Endothelial cell of umbilical vein (primary cell): Measurements from ENCODE around the gene ZNF414. TPM values are rescaled to one million over a fixed set of nuclear protein-coding genes. Genes with fewer than 3 reads are reported as not detected.

ENCODE experiments used
- BruUV-seq: library from RNA; stranded (reverse); fragments of 400-500 nt; replicated peaks from 2 replicates; lab custom pipeline; 2021; lab: Mats Ljungman, UMichigan
- CTCF ChIA-PET: fragments of 300-600, 350-600 bp; sonication (Branson Sonifier 250); formaldehyde crosslinking; loops from one replicate; lab custom pipeline; 2021; ENCODE audit warnings: antibody characterized with exemption, inconsistent platforms; lab: Charles Lee
- POLR2A ChIA-PET: fragments of 300-600, 350-600 bp; sonication (Branson Sonifier 250); formaldehyde crosslinking; loops from one replicate; lab custom pipeline; 2021; ENCODE audit warnings: antibody characterized with exemption, inconsistent platforms; lab: Charles Lee
- DNase-seq: peaks from one replicate; pipeline ENCODE4 v3.0.0-alpha.2; 2011; ENCODE audit warnings: low read depth, low spot score
- FAIRE-seq: peaks from 2 replicates; lab custom pipeline; 2011; peaks lifted over from hg19 to GRCh38; lab: Jason Lieb, UNC
- H2AFZ ChIP-seq: 2 replicates; pipeline ENCODE4 v1.6.0; 2012; ENCODE audit warnings: low read depth, low read length, control low read depth, inconsistent platforms
- H3K27ac ChIP-seq: 2 replicates; pipeline ENCODE4 v1.5.1; 2011; ENCODE audit warnings: low read depth, mild to moderate bottlenecking, control low read depth, low read length, moderate library complexity; ENCODE audit not compliant: insufficient read depth
- H3K27me3 ChIP-seq, 2 experiments: 2 replicates each; pipeline versions ENCODE4 v1.6.0 to v1.6.1; 2011; ENCODE audit warnings: low read length in 2 of 2, mixed read lengths in 1 of 2; ENCODE audit not compliant: control insufficient read depth in 2 of 2, insufficient read depth in 2 of 2
- H3K36me3 ChIP-seq, 2 experiments: 2 replicates in 1 of 2; 3 replicates in 1 of 2; pipeline ENCODE4 v1.5.1; 2011; ENCODE audit warnings: low read length in 2 of 2, mild to moderate bottlenecking in 1 of 2, moderate library complexity in 1 of 2; ENCODE audit not compliant: control insufficient read depth in 2 of 2, insufficient read depth in 2 of 2; ENCODE audit errors: extremely low read depth in 1 of 2
- H3K4me1 ChIP-seq: 3 replicates; pipeline ENCODE4 v1.5.1; 2011; ENCODE audit warnings: mild to moderate bottlenecking, low read length; ENCODE audit not compliant: control insufficient read depth, insufficient read depth; ENCODE audit errors: extremely low read depth
- H3K4me2 ChIP-seq: 2 replicates; pipeline ENCODE4 v1.6.1; 2011; ENCODE audit warnings: low read length, control low read depth, mixed read lengths; ENCODE audit not compliant: insufficient read depth
- H3K4me3 ChIP-seq, 3 experiments: fragments of 200-600 bp in 1 of 3; sonication (generic), shearing (Covaris generic) in 1 of 3; replicated peaks in 1 of 3; 2 replicates each; pipeline ENCODE4 v1.5.1; 2011 to 2016; ENCODE audit warnings: control low read depth in 3 of 3, low read length in 3 of 3, mild to moderate bottlenecking in 2 of 3, inconsistent platforms in 1 of 3, low read depth in 1 of 3, moderate library complexity in 1 of 3; ENCODE audit not compliant: insufficient read depth in 1 of 3
- H3K79me2 ChIP-seq: 2 replicates; pipeline ENCODE4 v1.6.0; 2012; ENCODE audit warnings: low read length, inconsistent platforms; ENCODE audit not compliant: control insufficient read depth, insufficient read depth
- H3K9ac ChIP-seq: replicated peaks from 2 replicates; pipeline ENCODE3; 2011; ENCODE audit warnings: low read length, control low read depth; ENCODE audit not compliant: insufficient read depth; ENCODE audit errors: extremely low read depth
- H3K9me1 ChIP-seq: replicated peaks from 3 replicates; pipeline ENCODE4 v1.6.0; 2011; ENCODE audit warnings: mild to moderate bottlenecking, low read length; ENCODE audit not compliant: control insufficient read depth, insufficient read depth; ENCODE audit errors: extremely low read depth
- H3K9me3 ChIP-seq: replicated peaks from 2 replicates; pipeline ENCODE4 v1.5.1; 2012; ENCODE audit warnings: low read length, inconsistent platforms; ENCODE audit not compliant: control insufficient read depth, insufficient read depth
- H4K20me1 ChIP-seq: replicated peaks from 2 replicates; pipeline ENCODE3; 2011; ENCODE audit warnings: mild to moderate bottlenecking, low read length; ENCODE audit not compliant: control insufficient read depth, insufficient read depth; ENCODE audit errors: extremely low read depth
- CTCF ChIP-seq, 2 donors: IDR thresholded peaks; 1 replicate in 1 of 2; 2 replicates in 1 of 2; pipeline ENCODE4 v1.5.1; 2011; ENCODE audit warnings: low read length in 2 of 2, mild to moderate bottlenecking in 2 of 2, moderate library complexity in 2 of 2, control low read depth in 1 of 2, inconsistent platforms in 1 of 2, low read depth in 1 of 2; ENCODE audit not compliant: insufficient read depth in 1 of 2; ENCODE audit errors: extremely low read depth in 1 of 2
- EZH2 ChIP-seq: IDR thresholded peaks from 2 replicates; pipeline ENCODE4 v1.6.1; 2012; ENCODE audit warnings: borderline replicate concordance, low read depth, mild to moderate bottlenecking, moderate library complexity, low read length, inconsistent platforms; ENCODE audit not compliant: severe bottlenecking
- FOS ChIP-seq: IDR thresholded peaks from 2 replicates; pipeline ENCODE4 v1.6.1; 2011; ENCODE audit warnings: mild to moderate bottlenecking, low read length, moderate library complexity, borderline replicate concordance; ENCODE audit not compliant: insufficient read depth
- GATA2 ChIP-seq: IDR thresholded peaks from 2 replicates; pipeline ENCODE4 v1.7.0; 2011; ENCODE audit warnings: low read depth, mild to moderate bottlenecking, moderate library complexity, mixed read lengths, low read length; ENCODE audit not compliant: insufficient read length, insufficient read depth
- JUN ChIP-seq: IDR thresholded peaks from 2 replicates; pipeline ENCODE4 v1.6.1; 2011; ENCODE audit warnings: borderline replicate concordance, low read depth; ENCODE audit not compliant: insufficient read length, insufficient read depth
- MAX ChIP-seq: IDR thresholded peaks from 2 replicates; pipeline ENCODE4 v1.6.1; 2011; ENCODE audit not compliant: insufficient read depth, insufficient read length
- MYC ChIP-seq: IDR thresholded peaks from one replicate; pipeline ENCODE4 v1.6.1; 2011; ENCODE audit warnings: mild to moderate bottlenecking, low read depth, low read length
- POLR2A ChIP-seq: IDR thresholded peaks from 2 replicates; pipeline ENCODE4 v1.6.1; 2012; ENCODE audit warnings: low read depth, mild to moderate bottlenecking, control low read depth, low read length
- POLR2AphosphoS5 ChIP-seq: IDR thresholded peaks from 2 replicates; pipeline ENCODE4 v1.6.1; 2012; ENCODE audit warnings: low read depth, mild to moderate bottlenecking, control low read depth, low read length, moderate library complexity; ENCODE audit not compliant: insufficient read depth
- dilution Hi-C: fragments of 300-500 bp; cut with MboI; formaldehyde crosslinking; loops from one replicate; pipeline ENCODE4 v1.15.0; 2019; ENCODE audit warnings: low sequenced_read_pairs; ENCODE audit not compliant: extremely low pct_ligation_motif_present
- intact Hi-C: fragments of 100-400 bp; cut with micrococcal nuclease; formaldehyde crosslinking; loops from one replicate; pipeline ENCODE4 v1.10.0; 2022
- polyA plus RNA-seq, 4 experiments: library from polyadenylated mRNA; depleted of rRNA in 3 of 4; stranded (reverse) in 3 of 4; unstranded in 1 of 4; fragments of >200 nt; gene quantifications; 2 replicates each; pipeline versions ENCODE4 v1.2.1 to v1.2.3, GENCODE V29; 2011 to 2012; ENCODE audit warnings: missing spikeins in 1 of 4
- total RNA-seq: library from RNA; stranded (reverse); gene quantifications from 2 replicates; pipeline ENCODE4 v1.2.3, GENCODE V29; 2021

Gene ZNF414
- total and polyA plus RNA-seq, 2 donors (not counting 3 experiments of a cell fraction or from before 2014, with no cell fraction given) = 11.6 to 20.6 TPM

DNA sequence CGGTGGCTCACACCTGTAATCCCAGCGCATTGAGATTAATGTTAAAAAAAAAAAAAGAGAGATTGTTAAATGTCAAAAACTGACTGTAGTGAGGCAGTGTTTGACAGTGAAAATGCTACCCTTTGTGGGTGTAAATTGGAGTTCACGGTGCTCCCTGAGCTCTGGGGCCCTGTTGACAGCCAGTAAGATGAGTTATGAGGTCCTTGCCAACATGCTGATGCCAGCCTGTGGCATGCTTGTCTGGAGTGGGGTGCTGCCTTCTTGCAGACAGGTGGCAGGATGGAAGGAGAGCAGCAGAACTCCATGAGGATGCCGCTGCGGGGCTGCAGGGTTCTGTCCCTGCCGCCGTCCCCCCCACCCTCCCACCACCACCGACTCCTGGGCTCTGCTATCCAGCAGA, 37.4 kb downstream of the ZNF414 start:
- DNase-seq (no peak), FAIRE-seq (no peak)
- Histone ChIP-seq H3K4me1 (no peaks in the 10 kb centered on the region), H3K27me3 (no peaks in the 10 kb centered on the region), H3K9me3 (no peaks in the 10 kb centered on the region), H3K9me1 (no peaks in the 10 kb centered on the region), H3K4me2 (no peak overlapping the region), H4K20me1 (peaks cover 2% of the 10 kb centered on the region), H3K36me3 (peaks cover 20 to 60% of the 10 kb centered on the region in 2 experiments), H3K9ac (no peak overlapping the region), H3K27ac (no peak overlapping the region), H3K79me2 (peaks cover 64% of the 10 kb centered on the region), H3K4me3 (no peak overlapping the region), H2AFZ (no peak overlapping the region)
- CTCF ChIA-PET = interaction anchor here (0.7 to 1.2 kb wide), 2 partner anchors 29 to 63 kb away, joined by 3 read pairs; partner anchors contain the start of gene MARCHF2
- POLR2A ChIA-PET = no interaction called here
- TF ChIP-seq JUN = no peak
- no peak for TF ChIP-seq MAX
- TF ChIP-seq POLR2A = no peak
- TF ChIP-seq POLR2AphosphoS5 = no peak
- TF ChIP-seq GATA2 = no peak
- TF ChIP-seq MYC = no peak
- no peak for TF ChIP-seq FOS
- no peak for TF ChIP-seq CTCF (IDR thresholded peaks at IDR 0.05; ENCODE audit: extremely low read depth in 1 of 2, insufficient read depth in 1 of 2, low read depth in 1 of 2, low read length in 2 of 2)
- no peak for TF ChIP-seq EZH2
- BruUV-seq = no TSS peak
- dilution Hi-C loops = no loop called here
- intact Hi-C loops = no loop called here
